ENCODE data around the gene DMRT2. TPM values are rescaled to one million over a fixed set of nuclear protein-coding genes. Genes with fewer than 3 reads are reported as not detected.

Gene DMRT2
- total RNA-seq, 1 experiment from 2014 or later: 0.61 TPM

DNA sequence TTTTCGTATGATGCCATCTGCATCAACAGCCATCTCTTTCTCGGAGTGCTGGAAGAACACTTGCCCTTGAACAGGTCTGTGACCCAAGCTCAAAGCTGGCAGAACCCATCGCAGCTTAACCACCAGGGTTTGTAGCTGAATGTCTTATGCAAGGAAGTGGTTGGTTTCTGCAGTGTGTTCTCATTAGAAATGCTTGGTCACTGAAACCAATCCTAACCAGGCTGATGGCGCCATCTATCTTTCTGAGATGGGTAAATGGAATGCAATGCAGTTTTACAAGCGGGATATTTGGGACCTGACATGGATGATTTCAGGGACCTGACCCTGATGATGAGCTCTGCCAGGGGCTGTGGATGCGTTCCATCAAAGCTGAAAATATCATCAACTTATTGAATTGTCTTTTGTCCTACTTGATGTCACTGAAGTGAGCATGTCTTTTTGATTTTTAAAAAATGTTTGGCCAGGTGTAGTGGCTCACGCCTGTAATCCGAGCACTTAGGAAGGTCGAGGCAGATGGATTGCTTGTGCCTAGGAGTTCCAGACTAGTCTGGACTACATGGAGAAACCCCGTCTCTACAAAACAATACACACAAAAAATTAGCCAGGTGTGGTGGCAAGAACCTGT is 45.0 kb upstream of the DMRT2 start:
- POLR2A ChIA-PET: interaction anchor here (0.5 kb wide), 1 partner anchor 315 kb away, joined by 8 read pairs; no protein-coding TSS in a partner anchor
- no peaks in the 10 kb centered on the region for H3K4me1 ChIP-seq
- H3K9me3 Mint-ChIP-seq (ENCODE audit: unreplicated experiment): no peaks in the 10 kb centered on the region
- no peaks in the 10 kb centered on the region for H3K27me3 ChIP-seq (replicated peaks; ENCODE audit: control insufficient read depth, insufficient read depth, low read length)
- TF ChIP-seq, protein P1, sequence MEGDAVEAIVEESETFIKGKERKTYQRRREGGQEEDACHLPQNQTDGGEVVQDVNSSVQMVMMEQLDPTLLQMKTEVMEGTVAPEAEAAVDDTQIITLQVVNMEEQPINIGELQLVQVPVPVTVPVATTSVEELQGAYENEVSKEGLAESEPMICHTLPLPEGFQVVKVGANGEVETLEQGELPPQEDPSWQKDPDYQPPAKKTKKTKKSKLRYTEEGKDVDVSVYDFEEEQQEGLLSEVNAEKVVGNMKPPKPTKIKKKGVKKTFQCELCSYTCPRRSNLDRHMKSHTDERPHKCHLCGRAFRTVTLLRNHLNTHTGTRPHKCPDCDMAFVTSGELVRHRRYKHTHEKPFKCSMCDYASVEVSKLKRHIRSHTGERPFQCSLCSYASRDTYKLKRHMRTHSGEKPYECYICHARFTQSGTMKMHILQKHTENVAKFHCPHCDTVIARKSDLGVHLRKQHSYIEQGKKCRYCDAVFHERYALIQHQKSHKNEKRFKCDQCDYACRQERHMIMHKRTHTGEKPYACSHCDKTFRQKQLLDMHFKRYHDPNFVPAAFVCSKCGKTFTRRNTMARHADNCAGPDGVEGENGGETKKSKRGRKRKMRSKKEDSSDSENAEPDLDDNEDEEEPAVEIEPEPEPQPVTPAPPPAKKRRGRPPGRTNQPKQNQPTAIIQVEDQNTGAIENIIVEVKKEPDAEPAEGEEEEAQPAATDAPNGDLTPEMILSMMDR (IDR thresholded peaks at IDR 0.05; ENCODE audit: insufficient read depth in 1 of 2, low read depth in 1 of 2, low read length in 1 of 2, severe bottlenecking in 1 of 2, unreplicated experiment in 1 of 2): peak; percentile 58 to 62
- H3K4me3 Mint-ChIP-seq (ENCODE audit: unreplicated experiment): no peak overlapping the region
- no peaks in the 10 kb centered on the region for H3K36me3 ChIP-seq (ENCODE audit: control insufficient read depth, insufficient read depth, low read length)
- H3K27me3 Mint-ChIP-seq (ENCODE audit: insufficient read depth, unreplicated experiment): no peaks in the 10 kb centered on the region
- no peak overlapping the region for H3K4me3 ChIP-seq (ENCODE audit: low read depth, low read length)
- H3K9me3 ChIP-seq: no peaks in the 10 kb centered on the region
- intact Hi-C loops (cut with micrococcal nuclease; ENCODE audit: unreplicated experiment): loop anchor here (1.0 to 10.0 kb wide), 5 partner anchors 93 to 660 kb away; no protein-coding TSS in a partner anchor
- peak; percentile 48 to 59 for DNase-seq
- no TSS peak for BruUV-seq (replicated peaks)
- H3K4me1 Mint-ChIP-seq (ENCODE audit: low read depth, unreplicated experiment): no peaks in the 10 kb centered on the region
- CTCF ChIA-PET: interaction anchor here (0.6 to 1.3 kb wide), 10 partner anchors 13 to 985 kb away, joined by 3 to 13 read pairs (median 4); no protein-coding TSS in a partner anchor
- H3K36me3 Mint-ChIP-seq (ENCODE audit: insufficient read depth, unreplicated experiment): no peaks in the 10 kb centered on the region
- no peak overlapping the region for H3K27ac Mint-ChIP-seq (ENCODE audit: unreplicated experiment)

DNA sequence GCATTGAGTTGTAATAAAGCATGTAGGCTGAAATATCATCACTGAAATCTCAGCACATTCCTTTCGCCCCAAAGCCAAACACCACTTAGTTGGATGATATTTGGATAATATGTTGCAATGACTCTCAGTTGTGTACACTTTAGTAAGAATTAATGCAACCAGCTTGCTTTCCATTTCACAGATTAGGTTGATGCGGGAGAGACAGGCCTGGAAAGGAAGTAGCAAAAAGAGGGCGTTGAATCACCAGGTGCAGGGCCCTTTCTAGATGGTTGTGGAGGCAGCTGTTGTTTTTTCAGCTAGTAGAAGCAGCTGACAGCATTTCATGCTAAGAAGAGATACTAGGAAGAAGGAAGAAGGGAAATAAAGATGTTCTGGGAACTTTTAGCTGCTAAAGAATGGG is 42.8 kb upstream of the DMRT2 start:
- BruUV-seq (replicated peaks): no TSS peak
- Mint-ChIP-seq H3K4me1 (ENCODE audit: low read depth, unreplicated experiment) (no peaks in the 10 kb centered on the region), H3K27me3 (ENCODE audit: insufficient read depth, unreplicated experiment) (no peaks in the 10 kb centered on the region), H3K9me3 (ENCODE audit: unreplicated experiment) (no peaks in the 10 kb centered on the region), H3K36me3 (ENCODE audit: insufficient read depth, unreplicated experiment) (no peaks in the 10 kb centered on the region), H3K4me3 (ENCODE audit: unreplicated experiment) (no peak overlapping the region), H3K27ac (ENCODE audit: unreplicated experiment) (no peak overlapping the region)
- TF ChIP-seq, protein P1 (IDR thresholded peaks at IDR 0.05; ENCODE audit: insufficient read depth in 1 of 2, low read depth in 1 of 2, low read length in 1 of 2, severe bottlenecking in 1 of 2, unreplicated experiment in 1 of 2): no peak
- ChIA-PET POLR2A (no interaction called here), CTCF (no interaction called here)
- intact Hi-C loops (cut with micrococcal nuclease; ENCODE audit: unreplicated experiment): loop anchor here (5.0 to 10.0 kb wide), 4 partner anchors 95 to 663 kb away; no protein-coding TSS in a partner anchor
- Histone ChIP-seq H3K27me3 (replicated peaks; ENCODE audit: control insufficient read depth, insufficient read depth, low read length) (no peaks in the 10 kb centered on the region), H3K36me3 (ENCODE audit: control insufficient read depth, insufficient read depth, low read length) (no peaks in the 10 kb centered on the region), H3K4me1 (no peaks in the 10 kb centered on the region), H3K9me3 (no peaks in the 10 kb centered on the region), H3K4me3 (ENCODE audit: low read depth, low read length) (no peak overlapping the region)
- no peak for DNase-seq

DNA sequence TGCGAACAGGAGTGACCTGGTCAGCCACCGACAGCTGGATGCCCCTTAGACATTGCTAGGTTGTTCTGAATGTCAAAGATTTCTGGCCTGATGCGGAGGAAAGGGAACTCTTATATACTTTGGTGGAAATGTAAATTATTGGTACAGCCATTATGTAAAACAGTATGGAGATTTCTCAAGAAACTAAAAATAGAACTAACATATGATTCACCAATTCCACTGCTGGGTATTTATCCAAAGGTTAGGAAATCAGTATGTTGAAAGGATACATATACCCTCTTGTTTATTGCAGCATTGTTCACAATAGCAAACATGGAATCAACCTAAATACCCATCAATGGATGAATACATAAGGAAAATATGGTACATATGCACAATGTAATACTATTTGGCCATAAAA is 41.9 kb upstream of the DMRT2 start:
- Histone ChIP-seq H3K9me3 (no peaks in the 10 kb centered on the region), H3K4me3 (ENCODE audit: low read depth, low read length) (no peak overlapping the region), H3K36me3 (ENCODE audit: control insufficient read depth, insufficient read depth, low read length) (no peaks in the 10 kb centered on the region), H3K4me1 (no peaks in the 10 kb centered on the region), H3K27me3 (replicated peaks; ENCODE audit: control insufficient read depth, insufficient read depth, low read length) (no peaks in the 10 kb centered on the region)
- intact Hi-C loops (cut with micrococcal nuclease; ENCODE audit: unreplicated experiment): loop anchor here (5.0 to 10.0 kb wide), 4 partner anchors 96 to 663 kb away; no protein-coding TSS in a partner anchor
- ChIA-PET POLR2A (no interaction called here), CTCF (interaction anchor here (2.1 kb wide), 1 partner anchor 115 kb away, joined by 8 read pairs; no protein-coding TSS in a partner anchor)
- Mint-ChIP-seq H3K36me3 (ENCODE audit: insufficient read depth, unreplicated experiment) (no peaks in the 10 kb centered on the region), H3K27me3 (ENCODE audit: insufficient read depth, unreplicated experiment) (peaks cover 3% of the 10 kb centered on the region), H3K4me1 (ENCODE audit: low read depth, unreplicated experiment) (no peaks in the 10 kb centered on the region), H3K9me3 (ENCODE audit: unreplicated experiment) (no peaks in the 10 kb centered on the region), H3K27ac (ENCODE audit: unreplicated experiment) (no peak overlapping the region), H3K4me3 (ENCODE audit: unreplicated experiment) (no peak overlapping the region)
- BruUV-seq (replicated peaks): no TSS peak
- TF ChIP-seq, protein P1 (IDR thresholded peaks at IDR 0.05; ENCODE audit: insufficient read depth in 1 of 2, low read depth in 1 of 2, low read length in 1 of 2, severe bottlenecking in 1 of 2, unreplicated experiment in 1 of 2): no peak
- no peak for DNase-seq

All from Caco-2 (cell line).